GM18505 (cell line): Measurements from ENCODE around the gene CHD9.

ENCODE experiments used
- ATAC-seq: cut with Tn5 transposase; IDR thresholded peaks from one replicate; pipeline ENCODE4 v1.9.1; 2021; ENCODE audit not compliant: unreplicated experiment
- POLR2A ChIP-seq: IDR thresholded peaks from 4 replicates; pipeline ENCODE4 v1.6.1; 2011; ENCODE audit warnings: borderline replicate concordance; ENCODE audit not compliant: insufficient read depth, insufficient read length; ENCODE audit errors: extremely low read depth

Gene CHD9

DNA sequence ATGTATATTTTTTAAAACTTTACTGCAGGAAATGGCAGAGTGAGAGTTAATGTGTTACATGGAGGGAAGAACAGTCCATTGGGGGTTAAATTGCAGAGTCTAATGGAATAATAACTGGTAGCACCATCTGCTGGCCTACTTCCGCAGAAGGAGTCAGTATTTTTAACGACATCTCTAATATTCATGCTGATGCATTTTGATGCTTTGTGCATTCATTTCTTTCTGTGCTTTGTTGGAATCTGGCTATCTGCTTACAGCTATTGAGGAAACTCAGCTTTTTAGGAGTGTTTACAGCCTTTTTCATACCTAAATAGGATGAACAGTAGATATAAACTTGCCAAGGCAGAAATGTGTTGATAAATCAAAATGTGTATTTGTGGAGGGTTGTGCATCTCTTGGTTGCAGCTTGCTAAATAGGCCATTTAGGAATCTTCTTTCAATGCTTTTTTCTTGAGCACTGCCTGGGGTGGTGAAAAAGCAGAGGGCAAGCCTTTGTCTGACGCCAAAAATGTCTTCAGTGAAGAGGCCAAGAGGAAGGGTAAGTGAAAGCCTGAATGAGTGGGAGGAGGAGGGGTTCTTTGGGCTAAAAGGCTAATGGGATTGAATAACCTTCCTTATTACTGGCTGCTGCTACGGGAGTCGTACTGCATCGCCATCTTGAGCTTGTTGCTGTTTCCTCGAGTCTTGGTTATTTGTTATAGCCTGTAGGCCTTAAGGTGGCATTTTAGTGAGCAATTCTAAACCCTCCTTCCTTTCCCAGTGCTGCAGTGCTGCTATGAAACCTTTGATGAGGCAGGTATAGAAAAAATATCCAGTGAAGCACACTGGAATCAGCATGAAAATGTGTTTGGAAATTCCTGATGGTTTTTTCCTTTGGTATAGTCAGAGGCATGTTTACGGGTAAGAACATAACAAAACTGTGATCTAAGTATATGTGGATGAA, 153.3 kb downstream of the CHD9 start:
- ATAC-seq, result peak; percentile 85
- peak; percentile 63 for TF ChIP-seq POLR2A

DNA sequence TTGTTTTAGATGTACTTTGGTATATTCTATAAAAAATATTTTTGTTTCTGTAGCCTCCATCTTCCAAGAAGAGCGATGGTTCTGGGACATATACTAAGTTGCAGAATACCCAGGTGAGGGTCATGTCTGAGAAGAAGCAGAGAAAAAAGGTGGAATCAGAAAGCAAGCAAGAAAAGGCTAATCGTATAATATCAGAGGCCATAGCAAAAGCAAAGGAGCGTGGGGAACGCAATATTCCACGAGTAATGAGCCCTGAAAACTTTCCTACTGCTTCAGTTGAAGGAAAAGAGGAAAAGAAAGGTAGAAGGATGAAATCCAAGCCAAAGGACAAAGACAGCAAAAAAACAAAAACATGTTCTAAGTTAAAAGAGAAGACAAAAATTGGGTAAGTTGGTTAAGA, 154.6 kb downstream of the CHD9 start:
- TF ChIP-seq POLR2A, result no peak
- ATAC-seq, result no peak

DNA sequence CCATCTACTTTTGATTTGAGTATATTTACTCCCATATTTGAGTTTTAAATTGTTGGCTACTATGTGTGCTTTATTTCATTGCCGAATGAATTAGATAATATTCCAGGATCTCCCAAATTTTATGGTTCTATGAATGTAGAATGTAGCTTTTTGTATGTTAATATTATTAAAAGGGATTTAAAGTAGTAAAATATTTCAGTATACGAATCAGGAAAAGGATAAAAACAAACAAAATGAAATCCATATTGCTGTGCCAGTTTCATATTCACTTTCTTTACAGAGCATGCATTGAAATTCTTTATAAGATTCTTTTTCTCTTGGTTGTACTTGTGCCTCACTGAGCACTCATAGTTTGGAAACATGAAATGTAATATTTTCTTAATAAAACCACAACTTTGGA, 155.1 kb downstream of the CHD9 start:
- no peak for TF ChIP-seq POLR2A

DNA sequence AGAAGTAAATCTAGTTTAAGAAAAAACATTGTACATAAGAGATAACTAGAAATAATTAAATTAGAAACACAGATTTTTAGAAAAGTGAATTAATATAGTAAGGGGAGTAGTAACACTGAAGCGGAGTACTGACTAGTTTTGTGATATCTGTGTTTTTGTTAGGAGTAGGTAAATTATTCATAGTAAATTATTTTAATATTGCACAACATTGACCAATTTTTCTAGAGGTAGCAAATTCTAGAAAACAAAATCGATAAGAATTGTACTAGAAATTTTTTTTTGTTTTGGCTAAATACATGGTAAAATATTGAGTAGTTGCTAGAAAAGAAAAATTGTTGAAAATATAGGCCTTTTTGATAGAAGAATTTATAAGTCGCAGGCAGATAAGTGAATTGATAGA, 156.5 kb downstream of the CHD9 start:
- no peak for TF ChIP-seq POLR2A
- no peak for ATAC-seq

More for the DNA sequence above, 155.1 kb downstream of the CHD9 start:
- no peak for ATAC-seq

DNA sequence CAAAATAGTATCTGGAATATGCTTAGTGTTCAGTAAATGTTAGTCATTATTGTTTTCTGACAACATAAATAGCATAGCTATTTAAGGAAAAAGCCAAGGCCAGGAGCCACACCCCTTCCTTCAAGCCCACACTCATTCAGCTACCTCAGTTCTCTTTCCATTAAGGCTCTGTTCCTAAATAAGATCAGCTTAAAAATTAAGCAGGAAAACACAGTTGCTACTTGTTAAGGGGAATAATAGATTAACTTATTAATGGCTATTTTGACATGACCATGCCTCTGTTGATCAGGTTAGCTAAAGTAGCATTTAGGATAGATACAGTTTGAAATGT, 158.1 kb downstream of the CHD9 start:
- no peak for ATAC-seq
- TF ChIP-seq POLR2A, result no peak

DNA sequence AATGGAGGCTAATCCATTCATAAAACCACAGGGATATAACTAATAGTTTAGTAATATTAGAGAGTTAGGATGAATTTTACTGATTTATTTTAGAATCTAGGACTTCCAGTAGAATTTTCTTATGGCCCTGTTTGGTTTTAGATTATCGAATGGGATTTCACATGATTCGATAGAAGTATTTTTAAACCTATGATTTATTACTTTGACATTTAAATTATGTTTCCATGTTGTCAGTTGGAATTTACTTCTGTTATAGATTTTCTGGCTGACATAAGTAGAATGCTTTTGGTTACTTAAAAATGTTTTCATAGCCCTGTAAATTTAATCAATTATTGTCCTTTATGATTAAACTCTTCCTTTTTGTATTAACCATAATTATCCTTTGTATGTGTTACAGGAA, 158.8 kb downstream of the CHD9 start:
- no peak for ATAC-seq
- no peak for TF ChIP-seq POLR2A

DNA sequence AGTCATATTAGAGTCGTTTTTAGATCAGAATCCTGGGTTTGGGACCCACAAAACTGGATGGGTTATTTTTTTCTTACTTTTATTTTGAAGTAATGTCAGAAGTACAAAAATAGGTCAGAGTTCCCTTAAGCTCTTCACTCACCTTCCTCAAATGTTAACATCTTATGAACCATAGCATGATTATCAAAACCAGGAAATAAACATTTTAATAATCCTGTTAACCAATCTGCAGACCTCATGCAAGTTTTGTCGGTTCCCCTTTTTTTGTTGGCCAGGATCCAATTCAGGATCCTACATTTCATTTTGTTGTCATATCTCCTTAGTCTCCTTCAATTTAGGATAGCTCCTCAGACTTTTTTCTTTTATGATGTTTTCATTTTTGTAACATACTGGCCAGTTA, 162.0 kb downstream of the CHD9 start:
- no peak for ATAC-seq
- no peak for TF ChIP-seq POLR2A

DNA sequence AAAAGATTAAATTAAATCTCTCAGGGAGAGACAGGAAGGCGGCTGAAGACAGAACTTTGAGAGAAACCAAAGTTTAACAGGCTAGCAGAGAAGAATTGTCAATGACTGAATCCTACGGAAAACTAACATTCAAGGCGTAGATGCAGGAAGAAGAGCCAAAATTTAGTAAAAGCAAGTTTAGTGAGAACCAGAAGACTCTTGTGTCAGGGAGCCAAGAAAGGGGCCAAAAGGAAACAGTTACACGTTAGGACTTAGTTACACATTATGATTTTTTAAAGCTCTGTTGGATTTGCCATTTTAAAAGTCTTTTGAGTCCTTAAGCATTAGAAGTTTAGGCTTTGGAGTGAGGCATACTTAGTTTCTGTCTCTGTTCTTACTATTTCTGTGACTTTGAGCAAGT, 164.6 kb downstream of the CHD9 start:
- no peak for ATAC-seq
- TF ChIP-seq POLR2A, result no peak

DNA sequence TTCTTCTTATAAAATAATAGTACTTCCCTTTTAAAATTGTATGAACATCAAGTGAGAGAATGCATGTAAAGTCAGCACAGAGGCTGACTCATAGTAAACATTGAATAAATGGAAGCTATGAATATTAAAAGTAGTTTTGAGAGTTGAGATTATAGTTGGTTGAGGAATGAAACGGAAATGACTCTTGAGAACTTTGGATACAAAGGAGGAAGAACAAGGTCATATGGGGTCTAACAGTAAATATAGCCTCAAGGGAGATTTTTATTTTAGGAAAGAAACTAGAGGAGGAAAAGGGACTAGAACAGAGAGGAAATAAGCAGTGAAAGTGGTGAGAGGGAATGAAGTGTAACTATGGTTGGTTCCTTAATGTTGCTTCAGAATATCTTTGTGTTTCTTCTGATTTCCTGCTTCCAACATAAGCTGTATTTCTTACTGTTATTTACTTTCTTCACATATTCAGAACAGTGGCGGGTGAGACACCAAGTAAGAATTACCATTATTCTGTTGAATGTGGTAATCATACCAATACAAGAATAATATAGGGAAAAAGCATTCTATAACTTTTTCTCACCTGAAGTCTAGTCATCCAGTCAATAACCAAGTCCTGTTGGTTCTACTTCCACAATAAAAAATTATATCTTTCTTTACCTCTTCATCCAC, 165.1 kb downstream of the CHD9 start:
- ATAC-seq, result no peak
- no peak for TF ChIP-seq POLR2A

DNA sequence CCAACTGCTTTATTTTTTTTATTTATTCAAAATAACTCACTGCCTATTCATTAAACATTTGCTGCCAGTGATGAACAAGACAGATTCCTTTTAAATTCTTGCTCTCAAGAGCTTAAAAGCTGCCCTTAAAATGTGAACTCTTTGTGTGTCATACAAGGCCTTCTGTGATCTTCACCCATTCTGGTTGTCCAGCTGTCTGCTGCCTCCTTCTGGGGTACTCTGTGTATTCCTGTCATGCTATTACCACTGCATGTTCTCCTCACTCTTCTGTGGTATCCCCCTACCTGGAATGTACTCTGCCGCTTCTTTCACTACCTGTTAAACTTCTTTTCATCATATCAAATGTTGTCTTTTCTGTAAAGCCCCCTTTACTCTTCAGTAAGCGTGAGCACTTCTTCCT, 165.8 kb downstream of the CHD9 start:
- TF ChIP-seq POLR2A, result no peak
- ATAC-seq, result no peak

DNA sequence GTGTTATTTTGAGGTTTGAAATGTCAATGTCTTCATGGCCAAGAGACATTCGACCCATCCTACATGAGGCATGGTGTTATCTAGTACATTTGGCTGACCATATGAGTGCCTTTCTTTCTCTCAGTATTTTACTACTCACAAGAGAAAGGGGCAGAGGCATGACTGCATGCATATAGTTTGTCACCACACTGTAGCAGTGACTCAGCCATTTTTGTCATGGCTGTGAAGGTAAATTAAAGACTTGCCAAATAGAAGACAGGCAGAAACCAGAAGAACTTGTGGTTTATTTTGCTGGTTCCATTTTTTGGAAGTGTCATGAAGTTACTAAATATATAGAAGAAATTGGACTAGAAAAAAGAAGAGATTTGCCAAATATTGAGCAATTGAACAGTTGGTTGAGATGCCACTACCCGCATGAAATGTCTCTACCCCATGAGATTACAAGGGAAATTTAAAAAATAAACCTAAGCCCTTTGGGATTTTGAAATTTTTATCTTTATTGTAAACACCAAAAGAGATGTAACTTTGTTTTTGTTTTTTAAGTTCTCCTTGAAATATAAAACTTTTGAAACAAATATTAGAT, 170.3 kb downstream of the CHD9 start:
- ATAC-seq, result no peak
- no peak for TF ChIP-seq POLR2A

DNA sequence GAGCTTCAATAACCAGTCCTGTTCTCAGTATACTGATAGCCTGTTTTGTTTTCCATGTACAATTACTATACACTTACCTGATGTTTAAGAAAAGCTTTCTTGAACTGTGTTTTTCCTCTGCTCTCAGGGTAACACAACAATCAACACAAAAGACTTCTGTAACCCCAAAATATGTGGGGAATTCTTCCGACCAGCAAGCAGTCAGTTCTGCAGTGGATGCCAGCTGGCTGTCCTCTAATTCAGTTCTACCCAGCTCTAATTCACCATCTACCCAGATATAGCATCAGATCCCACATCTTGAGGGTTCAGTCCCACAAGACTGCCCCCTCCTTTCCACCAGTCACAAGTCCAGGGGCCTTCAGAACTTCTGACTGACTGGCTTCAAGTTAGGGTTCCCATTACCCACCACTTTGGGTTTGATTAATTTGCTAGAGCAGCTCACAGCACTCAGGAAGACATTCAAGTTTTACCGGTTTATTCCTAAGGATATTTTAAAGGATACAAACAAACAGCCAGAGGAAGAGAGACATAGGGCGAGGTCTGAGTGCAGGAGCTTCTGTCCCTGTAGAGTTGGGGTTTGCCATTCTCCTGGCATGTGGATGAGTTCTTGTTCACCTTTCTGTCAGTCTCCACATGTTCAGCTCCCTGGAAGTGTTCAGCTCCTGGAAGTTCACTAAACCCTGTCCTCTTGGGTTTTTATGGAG, 178.2 kb downstream of the CHD9 start:
- ATAC-seq, result no peak

DNA sequence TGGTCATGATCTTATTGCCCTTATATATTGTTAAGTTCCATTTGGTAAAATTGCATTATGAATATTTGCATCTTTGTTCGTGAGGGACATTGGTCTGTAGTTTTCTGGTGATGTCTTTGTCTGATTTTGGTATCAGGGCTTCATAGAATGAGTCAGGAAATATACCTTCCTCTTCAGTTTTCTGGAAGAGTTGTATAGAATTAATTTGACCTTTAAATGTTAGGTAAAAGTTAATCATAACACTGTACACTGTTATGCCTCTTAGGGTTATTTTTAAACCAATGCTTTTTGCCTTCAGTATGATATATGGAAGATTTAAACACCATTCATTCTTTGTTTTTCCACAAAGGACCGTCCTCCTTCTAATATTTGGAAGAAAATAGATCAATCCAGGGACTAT, 180.0 kb downstream of the CHD9 start:
- no peak for ATAC-seq
- TF ChIP-seq POLR2A, result no peak

More for the DNA sequence above, 178.2 kb downstream of the CHD9 start:
- no peak for TF ChIP-seq POLR2A
